GM23338 (cell line): ENCODE results near the gene ERFE. TPM values are rescaled to one million over a fixed set of nuclear protein-coding genes. Genes with fewer than 3 reads are reported as not detected.

Experiments
- ATAC-seq: fragments of 200-7000 bp; cut with Tn5 transposase; 3 replicates; pipeline ENCODE4 v1.9.1; 2020
- DNase-seq: peaks from one replicate; pipeline ENCODE4 v3.0.0-alpha.2; 2015; ENCODE audit warnings: low spot score
- H2AFZ ChIP-seq: fragments of 200-600 bp; sonication (generic); 2 replicates; pipeline ENCODE4 v1.8.0; 2016; ENCODE audit warnings: antibody characterized with exemption, mild to moderate bottlenecking, moderate library complexity
- H3F3A ChIP-seq: fragments of 200-600 bp; sonication (generic); replicated peaks from 2 replicates; pipeline ENCODE4 v1.8.0; 2017; ENCODE audit warnings: antibody characterized with exemption, mixed run types, low read depth
- H3K27ac ChIP-seq: fragments of 200-600 bp; sonication (generic); 2 replicates; pipeline ENCODE4 v1.6.1; 2016; ENCODE audit warnings: low read depth
- H3K27me3 ChIP-seq: fragments of 200-600 bp; sonication (generic); 2 replicates; pipeline ENCODE4 v1.8.0; 2016; ENCODE audit warnings: mild to moderate bottlenecking, mixed run types, moderate library complexity; ENCODE audit not compliant: insufficient read depth
- H3K36me3 ChIP-seq: fragments of 200-600 bp; sonication (generic); 2 replicates; pipeline ENCODE4 v1.8.0; 2016; ENCODE audit warnings: mild to moderate bottlenecking; ENCODE audit not compliant: insufficient read depth
- H3K4me1 ChIP-seq: fragments of 200-600 bp; sonication (generic); 2 replicates; pipeline ENCODE4 v1.8.0; 2016; ENCODE audit warnings: mild to moderate bottlenecking, moderate library complexity; ENCODE audit not compliant: insufficient read depth
- H3K4me2 ChIP-seq: fragments of 200-600 bp; sonication (generic); 2 replicates; pipeline ENCODE4 v1.7.1; 2017; ENCODE audit warnings: mixed run types
- H3K4me3 ChIP-seq: fragments of 200-600 bp; sonication (generic); 2 replicates; pipeline ENCODE4 v1.6.1; 2016; ENCODE audit warnings: mixed run types
- H3K79me2 ChIP-seq: fragments of 200-600 bp; sonication (generic); replicated peaks from 2 replicates; pipeline ENCODE4 v1.8.0; 2017; ENCODE audit warnings: mild to moderate bottlenecking; ENCODE audit not compliant: insufficient read depth
- H3K9me2 ChIP-seq: fragments of 200-600 bp; sonication (generic); 2 replicates; pipeline ENCODE4 v1.8.0; 2017; ENCODE audit not compliant: insufficient read depth
- H4K20me1 ChIP-seq: fragments of 200-600 bp; sonication (generic); replicated peaks from 2 replicates; pipeline ENCODE4 v1.8.0; 2017; ENCODE audit warnings: mild to moderate bottlenecking; ENCODE audit not compliant: insufficient read depth
- H3K27ac Mint-ChIP-seq: 2 replicates; pipeline ENCODE4 v1.8.0; 2020; ENCODE audit warnings: inconsistent platforms, mild to moderate bottlenecking, moderate library complexity, mixed read lengths
- H3K27me3 Mint-ChIP-seq: 3 replicates; pipeline ENCODE4 v1.8.0; 2022; ENCODE audit warnings: low read depth, mild to moderate bottlenecking, moderate library complexity, mixed read lengths, inconsistent platforms; ENCODE audit not compliant: insufficient read depth, poor library complexity
- H3K36me3 Mint-ChIP-seq: 3 replicates; pipeline ENCODE4 v1.8.0; 2021; ENCODE audit warnings: low read depth, mild to moderate bottlenecking, inconsistent platforms, moderate library complexity, mixed read lengths
- H3K4me1 Mint-ChIP-seq: 3 replicates; pipeline ENCODE4 v1.8.0; 2020; ENCODE audit warnings: mild to moderate bottlenecking, inconsistent platforms, mixed read lengths
- H3K4me3 Mint-ChIP-seq: 3 replicates; pipeline ENCODE4 v1.8.0; 2021; ENCODE audit warnings: moderate library complexity, mild to moderate bottlenecking, inconsistent platforms, mixed read lengths
- H3K9me3 Mint-ChIP-seq: 3 replicates; pipeline ENCODE4 v1.8.0; 2020; ENCODE audit warnings: moderate library complexity, mild to moderate bottlenecking, inconsistent platforms, mixed read lengths
- CREB1 ChIP-seq: fragments of 250-450 bp; sonication (Bioruptor Pico); IDR thresholded peaks from 2 replicates; pipeline ENCODE4 v1.5.0; 2020; ENCODE audit warnings: low read depth, mild to moderate bottlenecking, moderate library complexity
- CTCF ChIP-seq, 2 experiments: fragments of 200-600 bp in 1 of 2; sonication (generic) in 1 of 2; conservative IDR thresholded peaks; 2 replicates each; pipeline versions ENCODE4 v1.5.1 to v1.6.1; 2016 to 2017; ENCODE audit warnings: antibody characterized with exemption in 2 of 2, low read depth in 2 of 2, mild to moderate bottlenecking in 2 of 2, moderate library complexity in 1 of 2
- EZH2 ChIP-seq: fragments of 200-600 bp; sonication (generic); IDR thresholded peaks from one replicate; pipeline ENCODE4 v1.8.0; 2017; ENCODE audit warnings: antibody characterized with exemption, mild to moderate bottlenecking, low read depth; ENCODE audit not compliant: unreplicated experiment
- EZH2phosphoT487 ChIP-seq: fragments of 200-600 bp; sonication (generic); IDR thresholded peaks from one replicate; pipeline ENCODE4 v1.8.1; 2018; ENCODE audit warnings: antibody characterized with exemption; ENCODE audit not compliant: unreplicated experiment
- JUNB ChIP-seq: IDR thresholded peaks from one replicate; pipeline ENCODE4 v1.6.1; 2016; ENCODE audit warnings: antibody characterized with exemption; ENCODE audit not compliant: unreplicated experiment
- NANOG ChIP-seq: IDR thresholded peaks from 2 replicates; pipeline ENCODE4 v1.6.1; 2016; ENCODE audit warnings: antibody characterized with exemption, borderline replicate concordance
- POLR2AphosphoS5 ChIP-seq: IDR thresholded peaks from 2 replicates; pipeline ENCODE4 v1.6.1; 2016; ENCODE audit warnings: antibody characterized with exemption, low read depth
- STAT1 ChIP-seq: IDR thresholded peaks from one replicate; pipeline ENCODE4 v1.6.1; 2016; ENCODE audit warnings: antibody characterized with exemption; ENCODE audit not compliant: unreplicated experiment
- ZNF114 ChIP-seq: fragments of 250-450 bp; sonication (Bioruptor Pico); IDR thresholded peaks from 2 replicates; pipeline ENCODE4 v1.5.0; 2020; ENCODE audit warnings: mild to moderate bottlenecking, moderate library complexity
- ZNF331 ChIP-seq: fragments of 250-450 bp; sonication (Bioruptor Pico); IDR thresholded peaks from 2 replicates; pipeline ENCODE4 v1.5.0; 2020; ENCODE audit warnings: low read depth, mild to moderate bottlenecking, moderate library complexity
- ZNF462 ChIP-seq: fragments of 250-450 bp; sonication (Bioruptor Pico); IDR thresholded peaks from 2 replicates; pipeline ENCODE4 v1.5.0; 2020; ENCODE audit warnings: mild to moderate bottlenecking, moderate library complexity
- polyA plus RNA-seq: library from polyadenylated mRNA; unstranded; fragments of >200 nt; fragmentation: Nextera tagmentation; extraction: Ambion mirVana; gene quantifications from 2 replicates; pipeline ENCODE4 v1.2.1, GENCODE V29; 2016
- total RNA-seq: library from RNA; depleted of rRNA; stranded (reverse); fragments of >200 nt; shearing (Covaris generic); gene quantifications from 2 replicates; pipeline ENCODE4 v1.2.3, GENCODE V29; 2014
- TF ChIP-seq, protein P1 (sequence below): IDR thresholded peaks from 2 replicates; pipeline ENCODE4 v1.6.1; 2016; ENCODE audit warnings: antibody characterized with exemption
- TF ChIP-seq, protein P2 (sequence below): IDR thresholded peaks from one replicate; pipeline ENCODE4 v1.6.1; 2018; ENCODE audit warnings: antibody characterized with exemption; ENCODE audit not compliant: unreplicated experiment

The ERFE gene
- total and polyA plus RNA-seq, 2 experiments from 2014 or later: 1.0 to 3.3 TPM

- Histone ChIP-seq H3F3A (no peaks in the 10 kb centered on the region), H3K4me1 (no peaks in the 10 kb centered on the region), H3K36me3 (peaks cover 34% of the 10 kb centered on the region), H3K4me2 (no peak overlapping the region), H3K4me3 (no peak overlapping the region), H2AFZ (no peak overlapping the region), H4K20me1 (peaks cover 16% of the 10 kb centered on the region), H3K27ac (no peak overlapping the region), H3K79me2 (no peaks in the 10 kb centered on the region), H3K27me3 (no peaks in the 10 kb centered on the region), H3K9me2 (no peaks in the 10 kb centered on the region)
- peaks cover 94% of the 10 kb centered on the region for H3K36me3 Mint-ChIP-seq
- DNase-seq (no peak), ATAC-seq (no peak)
- no peak overlapping the region for H3K4me3 Mint-ChIP-seq
- peak overlapping the region; percentile 29; the same call in 1 of the 2 replicates for H3K27ac Mint-ChIP-seq
- H3K27me3 Mint-ChIP-seq: no peaks in the 10 kb centered on the region
- TF ChIP-seq CTCF (conservative IDR thresholded peaks at IDR 0.05; ENCODE audit: low read depth in 2 of 2): no peak
- no peak for TF ChIP-seq EZH2
- no peak for TF ChIP-seq EZH2phosphoT487
- TF ChIP-seq, protein P1, sequence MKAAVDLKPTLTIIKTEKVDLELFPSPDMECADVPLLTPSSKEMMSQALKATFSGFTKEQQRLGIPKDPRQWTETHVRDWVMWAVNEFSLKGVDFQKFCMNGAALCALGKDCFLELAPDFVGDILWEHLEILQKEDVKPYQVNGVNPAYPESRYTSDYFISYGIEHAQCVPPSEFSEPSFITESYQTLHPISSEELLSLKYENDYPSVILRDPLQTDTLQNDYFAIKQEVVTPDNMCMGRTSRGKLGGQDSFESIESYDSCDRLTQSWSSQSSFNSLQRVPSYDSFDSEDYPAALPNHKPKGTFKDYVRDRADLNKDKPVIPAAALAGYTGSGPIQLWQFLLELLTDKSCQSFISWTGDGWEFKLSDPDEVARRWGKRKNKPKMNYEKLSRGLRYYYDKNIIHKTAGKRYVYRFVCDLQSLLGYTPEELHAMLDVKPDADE: no peak
- no peak for TF ChIP-seq POLR2AphosphoS5
- no peak for TF ChIP-seq NANOG
- no peak for TF ChIP-seq ZNF331 (CRISPR knock-in tag)
- no peak for TF ChIP-seq JUNB
- TF ChIP-seq ZNF462 (CRISPR knock-in tag): no peak
- no peak for TF ChIP-seq CREB1
- TF ChIP-seq STAT1: no peak
- no peak for TF ChIP-seq ZNF114
- TF ChIP-seq, protein P2, sequence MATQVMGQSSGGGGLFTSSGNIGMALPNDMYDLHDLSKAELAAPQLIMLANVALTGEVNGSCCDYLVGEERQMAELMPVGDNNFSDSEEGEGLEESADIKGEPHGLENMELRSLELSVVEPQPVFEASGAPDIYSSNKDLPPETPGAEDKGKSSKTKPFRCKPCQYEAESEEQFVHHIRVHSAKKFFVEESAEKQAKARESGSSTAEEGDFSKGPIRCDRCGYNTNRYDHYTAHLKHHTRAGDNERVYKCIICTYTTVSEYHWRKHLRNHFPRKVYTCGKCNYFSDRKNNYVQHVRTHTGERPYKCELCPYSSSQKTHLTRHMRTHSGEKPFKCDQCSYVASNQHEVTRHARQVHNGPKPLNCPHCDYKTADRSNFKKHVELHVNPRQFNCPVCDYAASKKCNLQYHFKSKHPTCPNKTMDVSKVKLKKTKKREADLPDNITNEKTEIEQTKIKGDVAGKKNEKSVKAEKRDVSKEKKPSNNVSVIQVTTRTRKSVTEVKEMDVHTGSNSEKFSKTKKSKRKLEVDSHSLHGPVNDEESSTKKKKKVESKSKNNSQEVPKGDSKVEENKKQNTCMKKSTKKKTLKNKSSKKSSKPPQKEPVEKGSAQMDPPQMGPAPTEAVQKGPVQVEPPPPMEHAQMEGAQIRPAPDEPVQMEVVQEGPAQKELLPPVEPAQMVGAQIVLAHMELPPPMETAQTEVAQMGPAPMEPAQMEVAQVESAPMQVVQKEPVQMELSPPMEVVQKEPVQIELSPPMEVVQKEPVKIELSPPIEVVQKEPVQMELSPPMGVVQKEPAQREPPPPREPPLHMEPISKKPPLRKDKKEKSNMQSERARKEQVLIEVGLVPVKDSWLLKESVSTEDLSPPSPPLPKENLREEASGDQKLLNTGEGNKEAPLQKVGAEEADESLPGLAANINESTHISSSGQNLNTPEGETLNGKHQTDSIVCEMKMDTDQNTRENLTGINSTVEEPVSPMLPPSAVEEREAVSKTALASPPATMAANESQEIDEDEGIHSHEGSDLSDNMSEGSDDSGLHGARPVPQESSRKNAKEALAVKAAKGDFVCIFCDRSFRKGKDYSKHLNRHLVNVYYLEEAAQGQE: no peak
- no peaks in the 10 kb centered on the region for H3K9me3 Mint-ChIP-seq
- H3K4me1 Mint-ChIP-seq: no peaks in the 10 kb centered on the region
These were observed 29.1 kb downstream of the ERFE start for GRCh38 chr2:238187618-238188548.
